Stimulated activated naive CD4-positive, alpha-beta T cell treated with Interleukin-2 at 50 U/mL for 16 hours (primary cell): Measurements from ENCODE around the gene ZNF384.
A peak's percentile ranks its signal among the peaks of the same experiment; 100 is the strongest.
"Not testable (repeated sequence)": the region's sequence is repeated elsewhere in the genome, so short reads cannot be mapped to it uniquely, and the experiment has no call there.

ENCODE experiments used
- DNase-seq: peaks from one replicate; lab custom pipeline; 2025; lab: John Stamatoyannopoulos, UW

ZNF384 gene

GRCh38 chr12:6688999-6689882 is at the start of gene ZNF384:
TSS of gene ZNF384 (minus strand) at chr12:6689375. CDS start at chr12:6679520, 9,855 bp downstream.
- DNase-seq, result peak; percentile 97

GRCh38 chr12:6736754-6737153 is 47.6 kb upstream of the ZNF384 start:
- no peak for DNase-seq

GRCh38 chr12:6735448-6736191 is 46.4 kb upstream of the ZNF384 start:
- DNase-seq, result peak; percentile 20

- DNase-seq, result no peak
These were observed 45.6 kb upstream of the ZNF384 start for GRCh38 chr12:6734506-6735387.

GRCh38 chr12:6730169-6730568 is 41.0 kb upstream of the ZNF384 start:
- no peak for DNase-seq

GRCh38 chr12:6729186-6729585 is 40.0 kb upstream of the ZNF384 start:
- DNase-seq, result no peak

GRCh38 chr12:6725350-6725749 is 36.2 kb upstream of the ZNF384 start:
- DNase-seq, result no peak

- DNase-seq, result no peak
These were observed 35.2 kb upstream of the ZNF384 start for GRCh38 chr12:6724409-6724797.

GRCh38 chr12:6723607-6724408 is 34.6 kb upstream of the ZNF384 start, which contains the start of gene COPS7A:
TSS of gene COPS7A (plus strand) at chr12:6724046. CDS start at chr12:6724657, 611 bp downstream.
- peak; percentile 97 for DNase-seq

- DNase-seq, result no peak
These were observed 33.7 kb upstream of the ZNF384 start for GRCh38 chr12:6722863-6723262.

GRCh38 chr12:6716874-6717437 is 27.8 kb upstream of the ZNF384 start:
- DNase-seq, result no peak

GRCh38 chr12:6716031-6716873 is 27.1 kb upstream of the ZNF384 start:
- not testable (repeated sequence) for DNase-seq

- no peak for DNase-seq
These were observed 19.8 kb upstream of the ZNF384 start for GRCh38 chr12:6708960-6709394.

GRCh38 chr12:6708351-6708750 is 19.2 kb upstream of the ZNF384 start:
- DNase-seq, result not testable (repeated sequence)

- DNase-seq, result no peak
These were observed 14.5 kb upstream of the ZNF384 start for GRCh38 chr12:6703631-6704030.

GRCh38 chr12:6701078-6701768 is 12.0 kb upstream of the ZNF384 start:
- no peak for DNase-seq

- DNase-seq, result peak; percentile 41
These were observed 11.5 kb upstream of the ZNF384 start, which contains the start of gene PIANP for GRCh38 chr12:6700646-6701051. TSS of gene PIANP (minus strand) at chr12:6700815. CDS start at chr12:6698061, 2,754 bp downstream.

GRCh38 chr12:6699989-6700645 is 10.9 kb upstream of the ZNF384 start:
- peak; percentile 10 for DNase-seq
